Occipital lobe (tissue), 2 donors: ENCODE measurements around the gene DTNB. TPM values are rescaled to one million over a fixed set of nuclear protein-coding genes. Genes with fewer than 3 reads are reported as not detected.

ENCODE experiments used
- DNase-seq: peaks from one replicate; lab custom pipeline; 2025; lab: John Stamatoyannopoulos, UW
- total RNA-seq: library from RNA; depleted of rRNA; stranded (reverse); fragments of >200 nt; gene quantifications from one replicate; pipeline ENCODE4 v1.2.3, GENCODE V29; 2014

Gene DTNB
- total RNA-seq, 1 donor from 2014 or later = 21.7 TPM

DNA sequence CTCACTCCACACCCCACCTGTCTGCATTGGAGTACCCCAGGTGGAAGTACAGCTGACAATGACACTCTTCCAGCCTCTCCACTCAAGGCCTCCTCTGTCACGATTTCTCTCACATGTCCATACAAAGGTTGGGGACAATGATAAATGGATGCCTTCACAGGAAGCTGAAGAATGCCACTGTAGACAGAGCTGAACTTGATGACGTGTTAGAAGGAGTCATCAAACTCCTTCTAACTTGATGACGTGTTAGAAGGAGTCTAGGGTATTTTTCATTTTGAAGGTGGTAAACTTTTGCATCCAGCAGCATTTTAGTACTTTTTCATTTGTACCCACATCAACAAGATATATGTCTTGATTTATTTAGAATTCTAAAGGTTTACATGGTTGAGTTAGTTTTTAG, 168.2 kb downstream of the DTNB start:
- no peak for DNase-seq

GRCh38 chr2:25504266-25504665, 169.1 kb downstream of the DTNB start:
- no peak for DNase-seq

DNA sequence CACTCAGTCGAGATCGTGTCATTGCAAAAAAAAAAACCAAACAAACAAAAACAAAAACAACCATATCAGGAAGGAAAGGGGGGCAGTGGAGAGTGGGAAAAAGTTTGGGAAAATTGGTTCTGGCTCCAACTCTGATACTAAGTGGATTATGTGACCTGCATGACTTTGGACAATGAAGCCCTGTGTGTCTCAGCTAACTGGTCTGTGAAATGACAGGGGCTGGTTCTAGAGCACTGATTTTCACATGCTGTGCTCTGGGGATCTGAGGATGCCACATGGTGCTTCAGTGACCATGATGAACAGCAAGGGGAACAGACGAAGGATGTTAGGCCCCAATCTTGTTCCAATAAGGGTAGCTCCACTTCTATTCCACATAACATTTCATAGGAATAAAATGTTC, 174.2 kb downstream of the DTNB start:
- DNase-seq = no peak

DNA sequence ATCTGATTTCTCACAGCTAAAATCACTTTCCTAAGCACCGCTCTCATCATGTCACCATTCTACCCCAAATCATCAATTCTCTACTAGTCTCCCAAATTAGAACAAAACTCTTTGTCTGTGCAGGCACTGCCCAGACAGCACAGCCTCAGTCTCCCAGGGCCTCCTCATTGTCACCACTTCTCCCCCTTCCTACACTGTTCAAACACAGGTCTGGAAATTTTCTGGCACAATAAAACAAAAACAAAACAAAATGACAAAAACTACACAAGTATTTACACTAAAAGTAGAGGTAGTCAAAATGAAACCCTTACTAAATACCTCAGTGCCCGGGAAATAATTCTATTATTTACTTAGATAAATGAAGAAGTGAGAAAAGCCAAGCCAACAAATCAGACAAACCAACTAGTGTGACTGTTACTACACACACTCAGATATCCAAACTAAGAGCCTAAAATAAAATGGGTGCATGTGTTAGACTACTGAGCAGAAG, 175.4 kb downstream of the DTNB start:
- DNase-seq = no peak

GRCh38 chr2:25497229-25497917, 176.0 kb downstream of the DTNB start:
- DNase-seq = no peak

DNA sequence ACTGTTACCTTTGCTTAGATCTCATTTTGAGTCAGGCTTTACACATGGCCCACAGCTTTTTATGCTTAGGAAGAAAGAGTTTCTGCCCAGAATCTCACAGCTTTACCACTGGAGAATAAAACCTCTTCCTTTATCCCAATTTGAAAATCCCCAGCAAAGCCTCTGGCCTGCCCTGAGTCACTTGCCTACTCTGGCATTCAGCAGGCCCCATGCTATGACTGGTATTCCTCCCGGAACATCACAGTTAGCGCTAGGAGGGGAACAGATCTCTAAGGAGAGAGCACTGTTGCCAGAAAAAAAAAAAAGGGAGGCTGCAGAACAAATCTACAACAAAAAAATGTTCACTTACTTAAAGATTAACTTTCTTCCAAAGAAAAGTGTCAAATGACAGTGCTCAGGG, 178.8 kb downstream of the DTNB start:
- no peak for DNase-seq

- no peak for DNase-seq
Measured at GRCh38 chr2:25493207-25493606, 180.2 kb downstream of the DTNB start.

DNA sequence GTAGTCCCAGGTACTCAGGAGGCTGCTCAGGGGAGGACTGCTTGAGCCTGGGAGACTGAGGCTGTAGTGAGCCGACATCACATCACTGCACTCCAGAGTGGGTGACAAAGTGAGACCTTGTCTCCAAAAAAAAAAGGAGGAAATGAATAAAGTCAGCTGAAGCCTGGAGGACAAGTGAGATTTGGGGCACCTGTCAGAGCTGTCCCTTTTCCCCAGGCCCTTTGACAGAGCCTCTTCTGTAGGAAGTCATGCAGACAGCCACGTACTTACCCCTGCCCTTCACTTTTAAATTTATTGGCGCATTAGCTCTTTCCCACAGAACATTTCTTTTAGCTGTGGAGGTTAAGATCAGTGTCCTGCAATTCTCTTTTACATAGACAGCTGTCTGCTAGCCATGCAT, 180.7 kb downstream of the DTNB start:
- no peak for DNase-seq

DNA sequence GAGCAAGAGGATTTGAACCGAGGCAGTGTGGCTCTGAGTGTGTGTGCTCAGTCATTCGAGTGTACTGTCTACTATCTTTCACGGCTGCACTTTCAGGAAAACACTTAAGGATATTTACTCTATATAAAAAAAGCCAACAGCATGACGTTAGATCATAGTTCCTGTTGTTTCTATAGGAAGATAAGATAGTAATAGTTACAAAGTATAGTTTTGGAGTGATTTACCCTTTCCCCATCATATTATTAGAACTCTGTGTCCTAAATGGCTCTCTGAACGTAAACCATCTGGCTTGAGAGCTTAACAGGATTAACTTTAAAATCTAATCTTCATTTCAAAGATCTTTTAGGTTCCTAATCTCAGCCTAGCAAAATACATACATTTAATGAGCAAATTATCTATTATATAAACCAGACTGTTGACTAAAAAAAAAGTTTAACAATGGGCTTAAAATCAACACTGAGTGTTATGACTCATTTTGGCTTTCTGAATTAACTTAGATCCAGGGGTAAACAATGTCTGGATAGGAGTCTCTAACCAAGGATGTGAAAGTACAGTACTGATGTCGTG, 181.3 kb downstream of the DTNB start:
- no peak for DNase-seq

GRCh38 chr2:25491003-25491696, 182.2 kb downstream of the DTNB start:
- DNase-seq = no peak

DNA sequence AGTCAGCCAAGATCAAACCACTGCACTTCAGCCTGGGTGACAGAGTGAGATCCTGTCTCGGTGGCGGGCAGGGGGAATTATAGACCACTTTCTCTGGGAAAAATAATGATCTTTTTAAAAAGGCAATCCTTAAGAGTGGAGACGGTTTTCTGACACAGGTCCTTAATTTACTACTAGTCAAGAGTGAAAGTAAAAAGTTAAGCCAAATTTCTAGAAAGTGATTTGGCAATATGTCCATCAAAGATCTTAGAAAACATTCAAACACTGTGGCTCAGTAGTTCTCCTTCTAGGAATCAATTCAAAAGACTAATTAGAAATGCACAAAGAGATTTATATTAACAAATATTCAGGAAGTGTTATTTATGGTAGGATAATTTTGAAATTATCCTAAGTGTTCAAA, 183.2 kb downstream of the DTNB start:
- DNase-seq = no peak

- DNase-seq = no peak
Measured at GRCh38 chr2:25489631-25490030, 183.7 kb downstream of the DTNB start.

- no peak for DNase-seq
Measured at GRCh38 chr2:25483607-25484266, 189.6 kb downstream of the DTNB start.

- DNase-seq = no peak
Measured at GRCh38 chr2:25482341-25482740, 191.0 kb downstream of the DTNB start.

DNA sequence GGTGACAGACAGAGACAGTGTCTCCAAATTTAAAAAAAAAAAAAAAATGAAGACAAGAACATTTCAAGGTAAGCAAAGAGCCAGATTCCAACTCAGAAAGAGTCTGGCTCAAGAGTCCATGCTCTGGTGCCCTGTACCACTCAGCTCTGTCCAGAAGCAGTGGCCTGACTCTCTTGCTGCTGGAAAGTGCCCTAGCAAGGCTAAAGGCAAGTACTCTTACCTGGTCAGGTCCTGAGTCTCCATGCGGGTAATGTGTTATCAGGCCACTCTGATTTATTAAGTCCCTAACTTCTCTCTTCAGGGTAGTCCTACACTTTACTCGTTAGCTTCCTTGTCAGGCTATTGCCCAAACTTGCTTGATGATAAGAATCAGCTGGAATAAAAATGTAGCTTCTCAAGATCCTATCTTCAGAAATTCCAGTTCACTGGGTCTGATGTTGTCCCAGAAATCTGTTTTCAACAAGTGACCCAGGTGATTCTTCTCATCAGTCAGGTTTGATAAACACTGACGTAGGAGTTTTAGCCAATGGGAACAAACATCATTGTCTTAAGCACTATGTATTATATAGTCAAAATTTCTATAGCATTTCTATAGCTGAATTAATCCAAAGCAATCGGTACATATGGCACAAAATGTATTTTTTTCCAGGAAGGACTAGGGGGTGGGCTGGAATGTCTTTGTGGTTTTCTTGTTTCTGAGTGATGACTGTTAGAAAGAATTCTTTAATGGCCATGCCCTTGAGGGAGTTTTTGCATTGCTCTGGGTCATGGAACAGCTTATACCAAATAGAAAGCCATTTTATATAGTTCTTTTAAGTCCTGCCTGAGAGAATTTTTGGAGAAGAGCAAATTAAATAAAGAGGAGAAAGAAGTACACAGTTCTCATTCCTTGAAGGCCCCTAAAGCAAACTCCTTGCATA, 191.7 kb downstream of the DTNB start:
- DNase-seq = no peak

DNA sequence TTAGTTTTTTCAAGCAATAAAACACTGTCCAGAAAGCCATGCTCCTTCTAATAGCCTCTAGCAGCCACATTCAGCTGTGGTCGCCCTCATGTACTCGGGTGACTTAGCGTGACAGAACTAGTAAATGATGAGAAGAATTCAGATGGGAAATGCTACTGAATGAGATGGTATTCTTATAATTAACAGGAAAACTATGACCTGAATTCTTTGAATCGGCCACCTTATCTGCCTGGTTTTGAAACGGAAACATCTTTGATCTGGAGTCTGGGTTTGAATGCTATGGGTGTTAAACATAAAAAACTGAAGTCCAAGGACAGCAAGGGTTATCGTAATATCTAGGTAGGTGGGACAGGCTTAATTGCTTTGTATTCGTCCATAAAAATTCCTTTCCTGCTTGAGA, 192.8 kb downstream of the DTNB start:
- DNase-seq = no peak

GRCh38 chr2:25479761-25480160, 193.6 kb downstream of the DTNB start:
- no peak for DNase-seq

DNA sequence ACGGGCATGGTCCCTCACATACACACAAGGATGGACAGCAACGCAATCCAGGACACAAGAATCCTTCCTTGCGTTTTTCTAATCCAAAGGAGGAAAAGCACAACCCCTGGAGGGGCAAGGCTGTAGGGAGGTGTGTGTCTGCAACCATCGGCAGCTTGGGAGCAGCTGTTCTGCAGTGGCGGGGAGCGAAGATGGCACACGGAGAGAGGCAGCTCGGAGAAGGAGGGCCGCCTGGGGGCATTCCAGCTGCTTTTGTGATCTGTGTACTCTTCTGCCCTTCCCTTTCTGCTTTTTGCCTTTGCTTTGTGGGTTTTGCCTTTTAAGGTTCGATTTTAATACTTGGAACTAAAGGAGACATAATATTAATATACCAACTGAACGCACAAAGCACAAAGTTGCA, 194.6 kb downstream of the DTNB start:
- DNase-seq = no peak

GRCh38 chr2:25473758-25474340, 199.5 kb downstream of the DTNB start:
- no peak for DNase-seq

GRCh38 chr2:25473131-25473530, 200.2 kb downstream of the DTNB start:
- DNase-seq = no peak

DNA sequence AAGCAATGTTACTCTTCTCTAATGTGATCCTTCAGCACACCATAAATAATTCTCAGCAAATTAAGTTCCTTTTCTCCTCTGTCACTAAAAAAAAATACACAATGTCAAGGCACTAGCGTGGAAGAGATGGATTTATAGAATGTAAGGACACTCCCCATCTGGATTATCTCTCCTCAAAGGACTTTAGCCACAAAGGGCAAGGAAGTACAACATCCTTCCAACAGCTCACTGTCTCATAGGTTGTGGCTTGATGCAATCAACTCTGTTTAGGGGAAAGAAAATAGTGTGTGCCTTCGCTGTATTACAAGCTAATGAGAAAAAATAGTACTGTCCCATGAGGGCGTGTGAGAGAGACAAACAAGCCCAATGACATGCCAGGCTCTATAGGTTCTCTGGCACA, 202.6 kb downstream of the DTNB start:
- no peak for DNase-seq
